Measurements from ENCODE around the gene GHRH. TPM values are rescaled to one million over a fixed set of nuclear protein-coding genes. Genes with fewer than 3 reads are reported as not detected.

The GHRH gene
- total RNA-seq, 4 donors from 2014 or later = not detected

- peaks cover 9 to 25% (median 19%) of the 10 kb centered on the region in 4 donors for H3K4me1 ChIP-seq
- no peaks in the 10 kb centered on the region for H3K36me3 ChIP-seq
- H3K27me3 ChIP-seq = no peaks in the 10 kb centered on the region
- H3K9me3 ChIP-seq = no peaks in the 10 kb centered on the region
- 73% methylated on average over 1 of the region's 1 CpG for WGBS
- no peak overlapping the region for H3K4me3 ChIP-seq
- no peak for DNase-seq (ENCODE audit: extremely low spot score)
- H3K27ac ChIP-seq (replicated peaks in 1 of 4) = no peak overlapping the region
- no peak for TF ChIP-seq POLR2A (IDR thresholded peaks at IDR 0.05; ENCODE audit: low read depth)
- TF ChIP-seq EP300 (IDR thresholded peaks at IDR 0.05) = no peak
- no peak for TF ChIP-seq CTCF (IDR thresholded peaks at IDR 0.05)
- no peak for TF ChIP-seq POLR2AphosphoS5 (IDR thresholded peaks at IDR 0.05)
- intact Hi-C loops (cut with DNase I) = loop anchor here (10.0 kb wide), 1 partner anchor 79 kb away; no protein-coding TSS in a partner anchor
These were observed 12.4 kb upstream of the GHRH start for GRCh38 chr20:37273988-37274387.

- no peak for TF ChIP-seq EP300 (IDR thresholded peaks at IDR 0.05)
- no peak for TF ChIP-seq CTCF (IDR thresholded peaks at IDR 0.05)
- TF ChIP-seq POLR2AphosphoS5 (IDR thresholded peaks at IDR 0.05) = no peak
- no peak for TF ChIP-seq POLR2A (IDR thresholded peaks at IDR 0.05; ENCODE audit: low read depth)
- 85% methylated on average over 3 of the region's 3 CpGs for WGBS
- intact Hi-C loops (cut with DNase I) = loop anchor here (10.0 kb wide), 1 partner anchor 77 kb away; no protein-coding TSS in a partner anchor
- Histone ChIP-seq H3K27ac (replicated peaks in 1 of 4) (no peak overlapping the region), H3K27me3 (no peaks in the 10 kb centered on the region), H3K36me3 (no peaks in the 10 kb centered on the region), H3K9me3 (no peaks in the 10 kb centered on the region), H3K4me1 (peaks cover under 1 to 13% (median 8%) of the 10 kb centered on the region in 4 donors), H3K4me3 (no peak overlapping the region)
- DNase-seq (ENCODE audit: extremely low spot score) = no peak
These were observed 9.8 kb upstream of the GHRH start for GRCh38 chr20:37271421-37271768.

GRCh38 chr20:37270576-37271420 lies 9.2 kb upstream of the GHRH start:
- intact Hi-C loops (cut with DNase I) = loop anchor here (10.0 kb wide), 1 partner anchor 76 kb away; no protein-coding TSS in a partner anchor
- WGBS = 90% methylated on average over 10 of the region's 12 CpGs
- H3K4me1 ChIP-seq = peaks cover 0 to 8% (median 7%) of the 10 kb centered on the region in 4 donors
- no peak for TF ChIP-seq POLR2A (IDR thresholded peaks at IDR 0.05; ENCODE audit: low read depth)
- TF ChIP-seq POLR2AphosphoS5 (IDR thresholded peaks at IDR 0.05) = no peak
- no peak for TF ChIP-seq CTCF (IDR thresholded peaks at IDR 0.05)
- no peak for TF ChIP-seq EP300 (IDR thresholded peaks at IDR 0.05)
- H3K27me3 ChIP-seq = no peaks in the 10 kb centered on the region
- no peak overlapping the region for H3K4me3 ChIP-seq
- no peak for DNase-seq (ENCODE audit: extremely low spot score)
- no peaks in the 10 kb centered on the region for H3K9me3 ChIP-seq
- H3K27ac ChIP-seq (replicated peaks in 1 of 4) = no peak overlapping the region
- H3K36me3 ChIP-seq = no peaks in the 10 kb centered on the region

GRCh38 chr20:37267667-37268313 lies 6.2 kb upstream of the GHRH start:
- no peaks in the 10 kb centered on the region for H3K9me3 ChIP-seq
- H3K4me1 ChIP-seq = peaks cover 0 to 8% (median 7%) of the 10 kb centered on the region in 4 donors
- H3K36me3 ChIP-seq = no peaks in the 10 kb centered on the region
- H3K4me3 ChIP-seq = no peak overlapping the region
- intact Hi-C loops (cut with DNase I) = loop anchor here (2.0 kb wide), 1 partner anchor 267 kb away; no protein-coding TSS in a partner anchor
- H3K27ac ChIP-seq (replicated peaks in 1 of 4) = no peak overlapping the region
- TF ChIP-seq CTCF (IDR thresholded peaks at IDR 0.05) (no peak), POLR2AphosphoS5 (IDR thresholded peaks at IDR 0.05) (no peak), POLR2A (IDR thresholded peaks at IDR 0.05; ENCODE audit: low read depth) (no peak), EP300 (IDR thresholded peaks at IDR 0.05) (no peak)
- 66% methylated on average over 15 of the region's 15 CpGs for WGBS
- DNase-seq (ENCODE audit: extremely low spot score) = no peak
- H3K27me3 ChIP-seq = no peaks in the 10 kb centered on the region

Data from esophagus muscularis mucosa (tissue), 4 donors.